Central memory CD8-positive, alpha-beta T cell (primary cell): ENCODE data around the gene NBAS.
"Not testable (repeated sequence)": the region's sequence is repeated elsewhere in the genome, so short reads cannot be mapped to it uniquely, and the experiment has no call there.

Experiments used
- ATAC-seq: fragments of 150-1000 bp; cut with Tn5 transposase; replicated peaks from 2 replicates; pipeline ENCODE4 v1.10.0; 2022; ENCODE audit warnings: mild to moderate bottlenecking, moderate FRiP score, moderate number of reproducible peaks; ENCODE audit not compliant: poor library complexity, severe bottlenecking; ENCODE audit errors: extremely low read depth
- DNase-seq, 2 donors: peaks; one replicate each; pipeline ENCODE4 v3.0.0; 2021; ENCODE audit warnings: low spot score in 2 of 2
- H3K27ac Mint-ChIP-seq: one replicate; pipeline ENCODE4 v1.8.0; 2022; ENCODE audit warnings: low read depth, mild to moderate bottlenecking, moderate library complexity, mixed read lengths
- H3K27me3 Mint-ChIP-seq: one replicate; pipeline ENCODE4 v1.8.0; 2022; ENCODE audit warnings: mixed read lengths
- H3K36me3 Mint-ChIP-seq: one replicate; pipeline ENCODE4 v1.8.0; 2022; ENCODE audit warnings: mild to moderate bottlenecking, moderate library complexity, mixed read lengths; ENCODE audit not compliant: insufficient read depth
- H3K4me1 Mint-ChIP-seq: one replicate; pipeline ENCODE4 v1.8.0; 2022; ENCODE audit warnings: mixed read lengths
- H3K4me3 Mint-ChIP-seq: one replicate; pipeline ENCODE4 v1.8.0; 2022; ENCODE audit warnings: mild to moderate bottlenecking, moderate library complexity, mixed read lengths
- H3K9me3 Mint-ChIP-seq: one replicate; pipeline ENCODE4 v1.8.0; 2022; ENCODE audit warnings: mixed read lengths

Gene NBAS

GRCh38 chr2:15251753-15252152, 309.4 kb downstream of the NBAS start:
- Mint-ChIP-seq H3K27ac (no peak overlapping the region), H3K4me1 (peaks cover 26% of the 10 kb centered on the region), H3K36me3 (peaks cover 2% of the 10 kb centered on the region), H3K9me3 (no peaks in the 10 kb centered on the region), H3K27me3 (no peaks in the 10 kb centered on the region), H3K4me3 (no peak overlapping the region)
- ATAC-seq (no peak), DNase-seq (no peak)

- not testable (repeated sequence) for DNase-seq, H3K36me3 Mint-ChIP-seq, H3K9me3 Mint-ChIP-seq, ATAC-seq, H3K27me3 Mint-ChIP-seq, H3K27ac Mint-ChIP-seq, H3K4me3 Mint-ChIP-seq
- H3K4me1 Mint-ChIP-seq = peaks cover 32% of the 10 kb centered on the region
Measured at GRCh38 chr2:15250946-15251345, 310.2 kb downstream of the NBAS start.

- H3K4me1 Mint-ChIP-seq = peaks cover 45% of the 10 kb centered on the region
- no peak overlapping the region for H3K4me3 Mint-ChIP-seq
- H3K9me3 Mint-ChIP-seq = no peaks in the 10 kb centered on the region
- peaks cover 4% of the 10 kb centered on the region for H3K36me3 Mint-ChIP-seq
- no peaks in the 10 kb centered on the region for H3K27me3 Mint-ChIP-seq
- ATAC-seq (no peak), DNase-seq (no peak)
- H3K27ac Mint-ChIP-seq = no peak overlapping the region
Measured at GRCh38 chr2:15246870-15247269, 314.3 kb downstream of the NBAS start.

GRCh38 chr2:15243762-15244161, 317.4 kb downstream of the NBAS start:
- H3K4me1 Mint-ChIP-seq = peaks cover 35% of the 10 kb centered on the region
- no peaks in the 10 kb centered on the region for H3K9me3 Mint-ChIP-seq
- DNase-seq (no peak), ATAC-seq (no peak)
- no peak overlapping the region for H3K4me3 Mint-ChIP-seq
- no peak overlapping the region for H3K27ac Mint-ChIP-seq
- H3K27me3 Mint-ChIP-seq = no peaks in the 10 kb centered on the region
- peaks cover 4% of the 10 kb centered on the region for H3K36me3 Mint-ChIP-seq

- H3K27me3 Mint-ChIP-seq = no peaks in the 10 kb centered on the region
- H3K36me3 Mint-ChIP-seq = peaks cover 5% of the 10 kb centered on the region
- no peak for DNase-seq
- no peak for ATAC-seq
- no peaks in the 10 kb centered on the region for H3K9me3 Mint-ChIP-seq
- no peak overlapping the region for H3K4me3 Mint-ChIP-seq
- H3K27ac Mint-ChIP-seq = no peak overlapping the region
- peaks cover 27% of the 10 kb centered on the region for H3K4me1 Mint-ChIP-seq
Measured at GRCh38 chr2:15242936-15243461, 318.1 kb downstream of the NBAS start.

GRCh38 chr2:15241929-15242328, 319.2 kb downstream of the NBAS start:
- Mint-ChIP-seq H3K4me3 (no peak overlapping the region), H3K4me1 (peaks cover 21% of the 10 kb centered on the region), H3K27me3 (no peaks in the 10 kb centered on the region), H3K27ac (no peak overlapping the region), H3K9me3 (no peaks in the 10 kb centered on the region), H3K36me3 (peaks cover 6% of the 10 kb centered on the region)
- no peak for DNase-seq
- no peak for ATAC-seq

GRCh38 chr2:15241201-15241600, 319.9 kb downstream of the NBAS start:
- no peak for DNase-seq
- Mint-ChIP-seq H3K4me3 (no peak overlapping the region), H3K27ac (no peak overlapping the region), H3K27me3 (no peaks in the 10 kb centered on the region), H3K4me1 (peaks cover 14% of the 10 kb centered on the region), H3K9me3 (no peaks in the 10 kb centered on the region), H3K36me3 (peaks cover 6% of the 10 kb centered on the region)
- ATAC-seq = no peak

GRCh38 chr2:15238028-15238427, 323.1 kb downstream of the NBAS start:
- Mint-ChIP-seq H3K27me3 (no peaks in the 10 kb centered on the region), H3K4me1 (peaks cover 4% of the 10 kb centered on the region)

GRCh38 chr2:15230599-15231192, 330.4 kb downstream of the NBAS start:
- H3K27me3 Mint-ChIP-seq = no peaks in the 10 kb centered on the region
- no peak for ATAC-seq
- peaks cover 21% of the 10 kb centered on the region for H3K36me3 Mint-ChIP-seq
- DNase-seq = no peak
- no peak overlapping the region for H3K27ac Mint-ChIP-seq
- H3K4me3 Mint-ChIP-seq = no peak overlapping the region
- H3K9me3 Mint-ChIP-seq = no peaks in the 10 kb centered on the region
- no peaks in the 10 kb centered on the region for H3K4me1 Mint-ChIP-seq

More at GRCh38 chr2:15238028-15238427, 323.1 kb downstream of the NBAS start:
- ATAC-seq (no peak), DNase-seq (no peak)
- no peak overlapping the region for H3K27ac Mint-ChIP-seq
- no peak overlapping the region for H3K4me3 Mint-ChIP-seq
- H3K9me3 Mint-ChIP-seq = no peaks in the 10 kb centered on the region
- H3K36me3 Mint-ChIP-seq = peaks cover 12% of the 10 kb centered on the region

GRCh38 chr2:15226661-15227060, 334.5 kb downstream of the NBAS start:
- H3K9me3 Mint-ChIP-seq = no peaks in the 10 kb centered on the region
- H3K4me3 Mint-ChIP-seq = no peak overlapping the region
- H3K27ac Mint-ChIP-seq = no peak overlapping the region
- H3K4me1 Mint-ChIP-seq = no peaks in the 10 kb centered on the region
- ATAC-seq (no peak), DNase-seq (no peak)
- peaks cover 20% of the 10 kb centered on the region for H3K36me3 Mint-ChIP-seq
- no peaks in the 10 kb centered on the region for H3K27me3 Mint-ChIP-seq

- Mint-ChIP-seq H3K4me3 (no peak overlapping the region), H3K27me3 (no peaks in the 10 kb centered on the region), H3K4me1 (no peaks in the 10 kb centered on the region), H3K27ac (no peak overlapping the region), H3K36me3 (peaks cover 13% of the 10 kb centered on the region), H3K9me3 (no peaks in the 10 kb centered on the region)
- DNase-seq (no peak), ATAC-seq (no peak)
Measured at GRCh38 chr2:15225131-15225530, 336.0 kb downstream of the NBAS start.

- DNase-seq (no peak), ATAC-seq (no peak)
- Mint-ChIP-seq H3K27ac (no peak overlapping the region), H3K27me3 (no peaks in the 10 kb centered on the region), H3K4me1 (no peaks in the 10 kb centered on the region), H3K9me3 (no peaks in the 10 kb centered on the region), H3K4me3 (no peak overlapping the region), H3K36me3 (peaks cover 13% of the 10 kb centered on the region)
Measured at GRCh38 chr2:15224641-15225040, 336.5 kb downstream of the NBAS start.

- DNase-seq (no peak), ATAC-seq (no peak)
- Mint-ChIP-seq H3K4me1 (no peaks in the 10 kb centered on the region), H3K27me3 (no peaks in the 10 kb centered on the region), H3K36me3 (peaks cover 13% of the 10 kb centered on the region), H3K9me3 (no peaks in the 10 kb centered on the region), H3K4me3 (no peak overlapping the region), H3K27ac (no peak overlapping the region)
Measured at GRCh38 chr2:15223887-15224286, 337.2 kb downstream of the NBAS start.
